Muscle layer of duodenum (tissue), 2 donors: ENCODE measurements around the gene MILR1.

Source experiments
- H3K27ac ChIP-seq: one replicate; pipeline ENCODE4 v1.7.0; 2013; ENCODE audit warnings: mild to moderate bottlenecking, low read length
- H3K27me3 ChIP-seq: one replicate; pipeline ENCODE4 v1.7.0; 2013; ENCODE audit warnings: low read depth, mild to moderate bottlenecking, control low read depth, low read length
- H3K36me3 ChIP-seq, 2 donors: one replicate each; pipeline ENCODE4 v1.7.0; 2013; ENCODE audit warnings: low read length in 2 of 2, control low read depth in 1 of 2, mild to moderate bottlenecking in 1 of 2; ENCODE audit not compliant: insufficient read depth in 2 of 2, control insufficient read depth in 1 of 2
- H3K4me1 ChIP-seq, 2 donors: one replicate each; pipeline ENCODE4 v1.7.0; 2013; ENCODE audit warnings: low read length in 2 of 2, mild to moderate bottlenecking in 2 of 2, control low read depth in 1 of 2, moderate library complexity in 1 of 2; ENCODE audit not compliant: insufficient read depth in 2 of 2, control insufficient read depth in 1 of 2
- H3K4me3 ChIP-seq, 2 donors: one replicate each; pipeline ENCODE4 v1.7.0; 2013; ENCODE audit warnings: low read length in 2 of 2, low read depth in 1 of 2, mild to moderate bottlenecking in 1 of 2
- H3K9me3 ChIP-seq, 2 donors: one replicate each; pipeline ENCODE4 v1.7.0; 2013; ENCODE audit warnings: low read length in 2 of 2, control low read depth in 1 of 2, mild to moderate bottlenecking in 1 of 2; ENCODE audit not compliant: control insufficient read depth in 1 of 2
- donor health status: healthy.

Gene MILR1

GRCh38 chr17:64505340-64506200 is 56.7 kb downstream of the MILR1 start:
- H3K9me3 ChIP-seq, result no peaks in the 10 kb centered on the region
- H3K36me3 ChIP-seq, result peaks cover 54 to 68% of the 10 kb centered on the region in 2 donors
- peak overlapping the region; percentile 83 to 100 for H3K4me3 ChIP-seq
- no peaks in the 10 kb centered on the region for H3K27me3 ChIP-seq
- peaks cover 21 to 65% of the 10 kb centered on the region in 2 donors for H3K4me1 ChIP-seq
- peak overlapping the region; percentile 100 for H3K27ac ChIP-seq

- Histone ChIP-seq H3K4me3 (peak within 1 kb of the TSS; percentile 83 to 100), H3K36me3 (peaks cover 47 to 64% of the 10 kb centered on the region in 2 donors), H3K4me1 (peaks cover 21 to 59% of the 10 kb centered on the region in 2 donors), H3K27me3 (no peaks in the 10 kb centered on the region), H3K9me3 (no peaks in the 10 kb centered on the region), H3K27ac (peak within 1 kb of the TSS; percentile 100)
Measured at GRCh38 chr17:64506201-64506575, 57.3 kb downstream of the MILR1 start, which contains the start of gene DDX5. Gene DDX5, minus strand, starts transcription at chr17:64506289. Its CDS starts 170 bp downstream, at chr17:64506119.

GRCh38 chr17:64506576-64507412 is 57.9 kb downstream of the MILR1 start, which contains the start of gene CEP95:
Gene CEP95, plus strand, starts transcription at chr17:64506977. Its CDS starts 121 bp downstream, at chr17:64507098.
- Histone ChIP-seq H3K27me3 (no peaks in the 10 kb centered on the region), H3K4me3 (peak within 1 kb of the TSS; percentile 83 to 100), H3K4me1 (peaks cover 21 to 53% of the 10 kb centered on the region in 2 donors), H3K9me3 (no peaks in the 10 kb centered on the region), H3K27ac (peak within 1 kb of the TSS; percentile 100), H3K36me3 (peaks cover 42 to 58% of the 10 kb centered on the region in 2 donors)

GRCh38 chr17:64507413-64507782 is 58.5 kb downstream of the MILR1 start:
- Histone ChIP-seq H3K36me3 (peaks cover 42 to 52% of the 10 kb centered on the region in 2 donors), H3K4me1 (peaks cover 16 to 47% of the 10 kb centered on the region in 2 donors), H3K4me3 (peak overlapping the region; percentile 83 to 100), H3K27me3 (no peaks in the 10 kb centered on the region), H3K9me3 (no peaks in the 10 kb centered on the region), H3K27ac (peak overlapping the region; percentile 100)

- Histone ChIP-seq H3K4me3 (peak overlapping the region; percentile 83 to 100), H3K4me1 (peaks cover 6 to 34% of the 10 kb centered on the region in 2 donors)
Measured at GRCh38 chr17:64508683-64509082, 59.8 kb downstream of the MILR1 start.

GRCh38 chr17:64509179-64509578 is 60.3 kb downstream of the MILR1 start:
- no peak overlapping the region for H3K27ac ChIP-seq
- no peaks in the 10 kb centered on the region for H3K27me3 ChIP-seq
- H3K9me3 ChIP-seq, result no peaks in the 10 kb centered on the region
- H3K4me1 ChIP-seq, result peaks cover under 1 to 29% of the 10 kb centered on the region in 2 donors
- no peak overlapping the region for H3K4me3 ChIP-seq
- peaks cover 29 to 35% of the 10 kb centered on the region in 2 donors for H3K36me3 ChIP-seq

More at GRCh38 chr17:64508683-64509082, 59.8 kb downstream of the MILR1 start:
- Histone ChIP-seq H3K27me3 (no peaks in the 10 kb centered on the region), H3K36me3 (peaks cover 34 to 39% of the 10 kb centered on the region in 2 donors), H3K9me3 (no peaks in the 10 kb centered on the region), H3K27ac (no peak overlapping the region)

- no peaks in the 10 kb centered on the region for H3K9me3 ChIP-seq
- no peak overlapping the region for H3K27ac ChIP-seq
- H3K27me3 ChIP-seq, result no peaks in the 10 kb centered on the region
- H3K36me3 ChIP-seq, result peaks cover 45 to 61% of the 10 kb centered on the region in 2 donors
- H3K4me1 ChIP-seq, result no peaks in the 10 kb centered on the region
- H3K4me3 ChIP-seq, result no peak overlapping the region
Measured at GRCh38 chr17:64515419-64515818, 66.5 kb downstream of the MILR1 start.

- Histone ChIP-seq H3K9me3 (no peaks in the 10 kb centered on the region), H3K27ac (no peak overlapping the region), H3K36me3 (peaks cover 45 to 61% of the 10 kb centered on the region in 2 donors), H3K4me1 (no peaks in the 10 kb centered on the region), H3K4me3 (no peak overlapping the region), H3K27me3 (no peaks in the 10 kb centered on the region)
Measured at GRCh38 chr17:64515829-64516228, 66.9 kb downstream of the MILR1 start.
